Measurements from ENCODE around the gene OR6S1. TPM values are rescaled to one million over a fixed set of nuclear protein-coding genes. Genes with fewer than 3 reads are reported as not detected.

The OR6S1 gene
- total RNA-seq, 1 donor from 2014 or later = not detected

Other genes with a start within 250 kb of the OR6S1 start
- 16.7 and 22.7 TPM in 2 replicates for gene TEP1, start 228.2 kb downstream of the OR6S1 start, total RNA-seq
- gene KLHL33, start 205.5 kb downstream of the OR6S1 start, total RNA-seq = not detected in 2 replicates
- gene OSGEP, start 186.9 kb downstream of the OR6S1 start, total RNA-seq = 56.8 and 84.3 TPM in 2 replicates
- 152 and 255 TPM in 2 replicates for gene APEX1, start 186.5 kb downstream of the OR6S1 start, total RNA-seq
- 14.8 and 20.9 TPM in 2 replicates for gene PIP4P1, start 180.3 kb downstream of the OR6S1 start, total RNA-seq
- gene PNP, start 172.3 kb downstream of the OR6S1 start, total RNA-seq = 131 and 170 TPM in 2 replicates
- gene RNASE10, start 136.2 kb downstream of the OR6S1 start, total RNA-seq = 1.2 TPM in 1 of 2 replicates, not detected in the other
- gene RNASE9, start 80.6 kb downstream of the OR6S1 start, total RNA-seq = not detected in 2 replicates
- gene RNASE11, start 53.7 kb downstream of the OR6S1 start, total RNA-seq = not detected in 2 replicates
- not detected in 2 replicates for gene RNASE12, start 50.3 kb downstream of the OR6S1 start, total RNA-seq
- gene RNASE4, start 42.9 kb upstream of the OR6S1 start, total RNA-seq = 4.0 and 7.8 TPM in 2 replicates
- gene ANG, start 47.1 kb upstream of the OR6S1 start, total RNA-seq = 4.5 and 5.9 TPM in 2 replicates
- not detected in 2 replicates for gene EDDM3A, start 104.2 kb upstream of the OR6S1 start, total RNA-seq
- gene EDDM3B, start 126.7 kb upstream of the OR6S1 start, total RNA-seq = not detected in 2 replicates
- gene RNASE6, start 139.6 kb upstream of the OR6S1 start, total RNA-seq = 0.29 and 0.34 TPM in 2 replicates
- gene RNASE1, start 161.2 kb upstream of the OR6S1 start, total RNA-seq = 215 and 387 TPM in 2 replicates
- not detected in 2 replicates for gene RNASE3, start 249.7 kb upstream of the OR6S1 start, total RNA-seq

Data from glomerular endothelial cell (primary cell).